Forelimb muscle (tissue), 1 donor: Measurements from ENCODE around the gene PSKH1. TPM values are rescaled to one million over a fixed set of nuclear protein-coding genes. Genes with fewer than 3 reads are reported as not detected.
"Not testable (repeated sequence)": the region's sequence is repeated elsewhere in the genome, so short reads cannot be mapped to it uniquely, and the experiment has no call there.

Experiments used
- DNase-seq: peaks from one replicate; pipeline ENCODE4 v3.0.0-alpha.2; 2013; ENCODE audit warnings: low read depth
- polyA plus RNA-seq: library from polyadenylated mRNA; unstranded; fragments of 120-200 nt; gene quantifications from one replicate; pipeline ENCODE4 v1.2.1, GENCODE V29; 2013; ENCODE audit not compliant: insufficient read length

Gene PSKH1
- polyA plus RNA-seq, 1 donor, result 21.0 TPM

DNA sequence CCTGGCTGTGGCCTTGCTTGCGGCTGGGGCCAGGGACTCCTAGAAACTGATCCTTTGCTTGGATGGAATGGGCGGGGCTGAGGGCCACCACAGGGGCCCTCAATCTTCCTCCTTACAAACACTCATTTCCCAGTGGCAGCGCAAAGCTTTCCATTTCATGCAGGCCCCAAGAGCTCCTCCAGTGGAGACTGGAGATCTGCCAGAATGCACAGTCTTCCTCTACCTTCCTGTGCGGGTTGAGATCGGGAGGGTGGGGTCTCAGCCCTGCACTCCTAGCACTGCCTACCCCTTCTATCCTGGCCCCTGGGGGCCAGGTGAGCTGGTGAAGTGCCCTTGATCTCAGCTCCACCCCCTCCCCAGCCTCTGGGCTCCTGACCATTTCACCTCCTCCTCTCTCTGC is 6.7 kb upstream of the PSKH1 start:
- DNase-seq, result no peak

DNA sequence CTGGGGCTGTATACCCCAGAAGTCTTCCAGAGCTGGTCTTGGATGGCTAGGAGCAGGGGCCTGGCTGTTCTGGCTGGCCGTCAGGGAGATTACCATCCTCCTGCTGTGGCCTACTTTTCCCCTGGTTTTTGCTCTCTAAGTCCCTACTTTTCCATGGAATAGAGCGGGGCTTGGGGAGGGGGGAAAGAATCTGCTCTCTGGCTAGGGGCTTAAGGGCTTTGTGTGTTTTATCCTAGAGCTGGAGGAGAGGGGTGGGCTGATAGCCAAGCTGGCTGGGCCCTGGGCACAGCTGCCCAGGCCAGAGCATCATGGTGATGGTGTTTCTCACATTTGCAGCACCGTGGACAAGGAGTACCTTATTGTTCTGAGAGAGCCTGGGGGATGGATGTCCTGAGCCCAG is 4.7 kb upstream of the PSKH1 start:
- DNase-seq, result no peak

DNA sequence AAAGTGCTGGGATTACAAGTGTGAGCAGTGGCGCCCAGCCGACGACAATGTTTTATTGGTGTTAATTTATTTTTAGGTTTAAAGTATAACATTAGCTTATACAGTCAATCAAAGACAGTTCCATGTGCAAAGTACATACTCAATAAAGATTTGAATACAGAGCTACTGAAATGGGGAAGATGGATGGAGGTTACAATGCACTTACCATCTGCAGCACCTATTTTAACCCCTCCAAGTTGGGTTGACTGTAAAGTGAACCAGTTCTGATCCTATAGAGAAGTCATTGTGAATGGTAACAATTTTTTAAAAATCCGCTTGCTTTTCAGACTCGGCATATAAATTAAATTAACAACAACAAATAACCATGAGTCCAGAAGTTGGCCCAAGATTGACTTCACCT is 679 bp upstream of the PSKH1 start:
- DNase-seq, result no peak

DNA sequence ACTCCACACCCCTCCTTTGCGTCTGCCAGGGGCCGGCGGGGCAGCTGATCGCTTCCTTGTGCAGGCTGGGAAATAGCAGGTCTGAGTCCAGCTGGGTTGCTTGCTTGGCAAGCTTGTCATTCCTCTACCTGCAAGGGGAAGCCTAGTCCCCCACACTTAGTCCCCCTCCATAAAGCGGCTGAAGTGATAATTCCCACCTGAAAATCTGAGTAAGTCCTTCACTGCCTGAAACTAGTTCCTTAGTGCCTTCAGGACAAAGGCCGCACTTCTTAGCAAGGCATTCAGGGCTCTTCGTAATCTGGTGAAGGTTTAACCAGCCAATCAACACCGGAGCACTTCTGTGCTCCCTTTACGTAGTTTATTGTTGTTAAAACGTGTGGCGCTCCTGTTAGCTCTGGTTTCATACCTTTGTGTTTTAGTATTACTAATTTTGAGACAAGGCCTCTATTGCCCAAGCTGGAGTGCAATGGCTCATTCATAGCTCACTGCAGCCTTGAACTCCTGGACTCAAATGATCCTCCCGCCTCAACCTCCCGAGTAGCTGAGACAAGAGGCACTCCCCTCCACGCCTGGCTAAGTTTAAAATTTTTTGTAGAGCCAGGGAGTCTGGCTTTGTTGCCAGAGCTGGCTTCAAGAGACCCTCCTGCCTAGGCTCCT is 817 bp downstream of the PSKH1 start:
- no peak for DNase-seq

DNA sequence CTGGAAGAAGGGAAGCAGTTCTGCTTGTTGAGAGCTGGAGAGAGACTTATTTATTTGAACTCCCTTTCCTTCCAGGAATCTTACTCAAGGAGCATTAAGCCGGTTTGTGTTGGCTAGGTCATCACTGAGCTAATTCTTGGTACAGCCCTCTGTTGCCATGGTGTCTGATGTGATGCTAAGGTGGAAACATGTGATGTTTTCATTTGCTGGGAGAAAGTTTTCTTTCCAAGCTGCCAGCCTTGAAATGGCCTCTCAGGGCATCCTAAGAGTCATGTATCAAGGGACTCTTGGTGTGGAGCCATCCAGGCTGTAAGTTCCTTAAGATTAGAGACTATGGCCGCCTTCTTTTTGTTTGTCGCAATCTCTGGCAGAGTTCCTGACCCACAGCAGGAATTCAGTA is 4.2 kb downstream of the PSKH1 start:
- no peak for DNase-seq

DNA sequence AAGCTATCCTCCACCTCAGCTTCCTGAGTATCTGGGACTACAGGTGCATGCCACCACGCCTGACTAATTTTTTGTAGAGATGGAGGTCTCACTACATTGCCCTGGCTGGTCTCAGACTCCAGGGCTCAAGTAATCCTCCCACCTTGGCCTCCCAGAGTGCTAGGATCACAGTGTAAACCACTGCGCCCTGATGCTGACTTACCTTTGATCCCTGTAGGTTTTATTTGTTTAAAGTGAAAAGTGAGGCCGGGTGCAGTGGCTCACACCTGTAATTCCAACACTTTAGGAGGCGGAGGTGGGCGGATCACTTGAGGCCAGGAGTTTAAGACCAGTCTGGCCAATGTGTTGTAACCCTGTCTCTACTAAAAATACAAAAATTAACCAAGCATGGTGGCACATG is 8.7 kb downstream of the PSKH1 start:
- DNase-seq, result no peak

DNA sequence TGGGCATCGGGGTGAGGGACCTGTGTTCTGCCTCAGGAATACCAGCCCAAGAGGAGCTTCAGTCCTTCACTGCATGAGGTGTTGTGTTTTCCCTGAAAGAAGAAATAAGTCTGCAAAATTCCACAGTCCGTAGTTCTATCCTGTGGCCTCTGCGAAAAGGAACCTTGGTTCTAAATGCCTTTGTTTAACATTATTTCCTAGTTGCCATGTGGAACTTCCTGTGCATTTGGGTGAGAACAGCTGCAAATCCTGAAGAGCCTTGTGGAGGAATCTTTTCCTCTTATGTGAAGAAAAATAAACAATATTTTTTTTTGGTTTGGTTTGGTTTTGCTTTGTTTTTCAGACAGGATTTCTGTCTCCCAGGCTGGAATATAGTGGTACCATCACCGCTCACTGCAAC is 9.8 kb downstream of the PSKH1 start:
- DNase-seq, result no peak

DNA sequence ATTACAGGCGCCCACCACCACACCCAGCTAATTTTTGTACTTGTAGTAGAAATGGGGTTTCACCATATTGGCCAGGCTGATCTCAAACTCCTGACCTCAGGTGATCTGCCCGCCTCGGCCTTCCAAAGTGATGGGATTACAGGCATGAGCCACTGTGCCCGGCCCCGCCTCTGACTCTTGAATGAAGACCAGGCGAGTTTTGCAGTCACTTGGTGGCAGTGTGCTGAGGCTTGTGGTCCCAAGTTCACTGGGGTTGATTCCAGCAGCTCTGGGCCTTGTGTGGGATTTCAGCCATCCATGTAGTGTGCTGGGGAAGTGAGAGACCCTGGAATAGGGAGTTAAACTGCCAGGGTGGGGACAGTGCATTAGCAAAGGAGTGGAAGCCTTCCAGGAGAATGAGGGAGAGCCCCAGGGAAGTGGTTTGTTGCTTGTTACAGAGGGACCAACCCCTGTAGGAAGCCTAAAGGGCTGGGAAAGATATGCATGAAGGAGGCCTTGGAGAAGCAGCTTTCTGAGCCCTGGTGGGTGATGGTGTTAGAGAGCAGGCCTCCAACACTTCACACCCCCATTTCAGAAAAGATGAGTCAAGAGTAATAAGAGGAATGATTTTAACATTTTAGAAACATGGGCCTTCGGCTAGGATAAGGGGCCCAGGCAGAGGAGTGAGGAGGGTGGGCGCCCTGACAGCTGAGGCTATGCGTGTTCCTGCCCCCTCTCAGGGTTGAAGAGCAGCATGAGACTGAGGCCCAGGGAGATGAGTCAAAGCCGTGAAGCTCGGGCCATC is 14.5 kb downstream of the PSKH1 start:
- DNase-seq, result no peak

DNA sequence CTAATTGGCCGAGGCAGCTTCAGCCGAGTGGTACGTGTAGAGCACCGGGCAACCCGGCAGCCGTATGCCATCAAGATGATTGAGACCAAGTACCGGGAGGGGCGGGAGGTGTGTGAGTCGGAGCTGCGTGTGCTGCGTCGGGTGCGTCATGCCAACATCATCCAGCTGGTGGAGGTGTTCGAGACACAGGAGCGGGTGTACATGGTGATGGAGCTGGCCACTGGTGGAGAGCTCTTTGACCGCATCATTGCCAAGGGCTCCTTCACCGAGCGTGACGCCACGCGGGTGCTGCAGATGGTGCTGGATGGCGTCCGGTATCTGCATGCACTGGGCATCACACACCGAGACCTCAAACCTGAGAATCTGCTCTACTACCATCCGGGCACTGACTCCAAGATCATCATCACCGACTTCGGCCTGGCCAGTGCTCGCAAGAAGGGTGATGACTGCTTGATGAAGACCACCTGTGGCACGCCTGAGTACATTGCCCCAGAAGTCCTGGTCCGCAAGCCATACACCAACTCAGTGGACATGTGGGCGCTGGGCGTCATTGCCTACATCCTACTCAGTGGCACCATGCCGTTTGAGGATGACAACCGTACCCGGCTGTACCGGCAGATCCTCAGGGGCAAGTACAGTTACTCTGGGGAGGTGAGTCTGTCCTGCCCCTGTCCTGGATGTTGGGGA is 16.1 kb downstream of the PSKH1 start:
- DNase-seq, result no peak

DNA sequence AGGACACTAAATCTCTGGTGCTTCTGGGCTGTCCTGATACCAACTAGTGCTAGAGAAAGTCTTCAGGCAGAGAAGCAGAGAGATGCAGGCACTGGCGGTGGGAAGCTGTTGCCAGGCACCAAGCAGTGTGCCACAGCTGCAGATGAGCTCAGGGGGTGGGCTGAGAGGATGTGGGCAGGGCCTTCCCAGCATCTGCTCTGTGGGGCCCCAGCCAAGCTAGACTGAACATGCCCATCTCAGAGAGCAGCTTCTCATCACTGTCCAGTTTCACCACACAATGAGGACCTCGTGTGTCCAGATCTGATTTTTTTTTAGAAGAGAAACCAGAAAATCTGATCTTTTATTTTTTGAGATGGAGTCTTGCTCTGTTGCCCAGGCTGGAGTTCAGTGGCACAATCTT is 17.1 kb downstream of the PSKH1 start:
- DNase-seq, result no peak

DNA sequence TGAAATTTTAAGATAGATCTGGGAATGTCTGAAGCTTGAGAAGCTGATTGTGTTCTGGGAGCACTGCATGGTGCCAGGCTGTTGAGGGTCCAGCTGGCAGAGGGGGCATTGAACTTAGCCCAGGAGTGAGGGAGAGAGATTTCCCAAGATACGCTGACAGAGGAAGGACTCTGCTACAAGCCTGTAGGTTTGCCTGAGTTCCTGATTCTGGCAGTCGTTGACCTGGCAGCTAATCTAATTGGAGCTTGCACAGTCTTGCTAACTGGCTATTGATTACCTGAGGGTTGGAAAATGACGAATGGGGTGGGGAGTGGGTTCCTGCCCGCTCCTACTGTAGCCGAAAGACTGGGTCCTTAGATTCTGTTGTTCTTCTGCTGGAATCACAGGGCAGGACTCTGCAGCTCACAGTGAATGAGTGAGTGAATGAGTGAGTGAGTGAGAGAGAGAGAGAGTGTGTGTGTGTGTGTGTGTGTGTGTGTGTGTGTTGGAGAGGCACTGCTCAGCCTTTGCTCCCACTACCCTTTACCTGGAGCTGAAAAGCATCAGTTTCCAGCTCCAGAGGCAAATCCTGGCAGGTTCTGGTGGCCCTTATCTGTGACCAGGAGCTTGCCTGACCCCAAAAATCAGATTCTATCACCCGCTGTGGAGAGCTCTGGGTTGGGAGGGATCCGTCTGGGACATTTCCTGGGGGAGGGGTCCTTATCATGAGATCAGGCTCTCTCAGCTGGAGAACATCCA is 21.9 kb downstream of the PSKH1 start:
- DNase-seq, result no peak

DNA sequence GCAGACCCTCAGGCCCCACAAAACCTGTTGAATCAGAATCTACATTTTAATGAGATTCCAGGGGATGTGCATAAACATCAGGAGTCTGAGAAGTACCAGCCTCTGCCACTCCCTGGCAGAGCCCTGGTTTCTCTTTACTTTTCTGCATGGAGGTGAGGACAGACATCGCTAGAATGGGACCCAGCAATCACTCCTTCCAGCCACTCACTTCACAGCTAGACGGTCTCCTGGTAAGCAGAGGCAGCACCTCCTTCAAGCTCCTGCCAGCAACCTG is 22.4 kb downstream of the PSKH1 start:
- DNase-seq, result not testable (repeated sequence)

DNA sequence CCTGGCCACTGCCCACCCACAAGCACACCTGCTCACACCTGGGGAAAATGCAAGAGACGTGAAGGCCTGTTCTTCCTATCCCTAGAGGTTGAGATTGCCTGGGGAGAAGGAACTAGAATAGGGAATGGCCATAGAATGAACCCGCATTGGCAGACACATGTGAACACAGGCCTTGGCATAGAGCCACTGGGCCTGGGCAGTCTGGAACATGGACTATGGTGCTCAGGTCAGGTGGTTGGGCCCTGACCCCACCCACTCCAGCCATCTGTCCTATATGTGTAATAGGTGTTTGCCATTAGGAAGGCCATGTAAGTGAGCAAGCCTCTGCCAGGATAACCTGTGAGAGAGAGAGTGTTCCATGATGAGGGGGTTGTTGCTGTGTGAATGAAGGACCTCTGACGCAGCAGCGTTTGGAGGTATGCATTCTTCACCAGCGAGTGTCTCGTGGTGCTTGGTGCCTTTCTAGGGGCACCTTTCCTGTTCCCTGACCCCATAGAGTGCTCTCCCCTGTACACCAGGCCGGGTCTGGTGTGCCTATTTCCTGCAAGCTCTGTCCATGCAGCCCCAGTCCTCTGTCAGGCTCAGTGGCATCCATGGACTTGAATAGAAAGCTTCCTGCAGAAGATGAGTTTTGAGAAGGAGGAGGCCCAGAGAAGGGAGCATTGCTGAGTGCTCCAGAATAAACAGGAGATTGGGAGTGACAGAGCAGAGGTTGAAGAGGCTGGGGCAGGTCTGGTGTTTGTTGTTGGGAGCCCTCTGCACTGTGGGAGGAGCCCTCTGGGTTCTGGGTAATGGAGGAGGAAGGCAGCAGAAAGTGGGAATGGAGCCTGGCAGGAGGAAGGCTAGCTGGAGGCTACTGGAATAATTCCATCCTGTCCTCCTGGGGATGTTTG is 23.0 kb downstream of the PSKH1 start:
- DNase-seq, result no peak

DNA sequence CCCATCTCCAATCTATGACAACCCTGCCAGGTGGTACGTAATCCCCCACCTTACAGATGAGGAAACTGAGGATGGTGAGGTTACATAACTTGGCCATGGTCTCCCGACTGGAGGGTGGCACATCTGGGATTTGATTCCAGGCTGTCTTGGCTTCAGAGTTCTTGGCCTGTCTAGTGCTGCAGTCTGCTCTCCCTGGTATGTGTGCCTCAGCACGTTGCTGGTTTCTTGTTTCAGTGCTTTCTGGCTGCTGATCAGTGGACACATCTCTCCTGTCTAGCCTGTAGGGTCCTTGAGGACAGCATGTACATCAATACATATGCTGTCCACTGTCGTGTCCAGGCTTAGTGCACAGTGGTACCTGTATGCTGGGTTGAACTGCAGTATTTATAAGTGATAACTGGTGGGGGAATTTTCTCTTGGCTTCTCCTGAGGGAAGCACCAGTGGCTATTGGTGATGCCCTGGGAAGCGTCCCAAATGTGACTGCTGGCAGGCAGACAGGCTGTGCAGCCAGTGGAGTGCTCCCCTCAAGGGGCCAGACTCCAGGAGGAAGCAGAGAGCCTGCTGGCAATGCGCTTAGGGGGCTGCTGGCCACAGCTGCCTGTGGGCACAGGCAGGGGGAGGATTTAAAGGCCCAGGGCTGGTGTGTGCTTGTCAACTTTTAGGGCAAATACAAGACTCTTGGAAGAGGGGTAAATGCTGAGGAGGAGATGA is 24.2 kb downstream of the PSKH1 start:
- DNase-seq, result no peak

DNA sequence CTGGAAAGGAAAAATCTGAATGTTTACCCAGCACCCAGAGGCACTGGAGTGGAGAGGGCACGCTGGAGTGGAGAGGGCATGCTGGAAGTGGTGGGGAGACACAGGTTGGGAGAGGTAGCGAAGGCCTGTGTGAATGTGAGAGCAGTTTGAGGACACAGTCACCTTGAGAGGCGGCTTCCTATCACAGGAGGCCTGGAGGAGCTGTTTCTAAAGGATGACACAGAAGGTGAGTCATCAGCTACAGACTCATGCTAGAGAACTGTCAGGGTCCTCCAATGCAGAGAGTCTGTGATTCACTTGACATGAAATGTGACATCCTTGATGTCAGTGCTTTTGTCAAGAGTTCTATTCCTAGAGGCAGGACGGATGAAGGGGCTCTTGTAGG is 24.8 kb downstream of the PSKH1 start:
- DNase-seq, result no peak

DNA sequence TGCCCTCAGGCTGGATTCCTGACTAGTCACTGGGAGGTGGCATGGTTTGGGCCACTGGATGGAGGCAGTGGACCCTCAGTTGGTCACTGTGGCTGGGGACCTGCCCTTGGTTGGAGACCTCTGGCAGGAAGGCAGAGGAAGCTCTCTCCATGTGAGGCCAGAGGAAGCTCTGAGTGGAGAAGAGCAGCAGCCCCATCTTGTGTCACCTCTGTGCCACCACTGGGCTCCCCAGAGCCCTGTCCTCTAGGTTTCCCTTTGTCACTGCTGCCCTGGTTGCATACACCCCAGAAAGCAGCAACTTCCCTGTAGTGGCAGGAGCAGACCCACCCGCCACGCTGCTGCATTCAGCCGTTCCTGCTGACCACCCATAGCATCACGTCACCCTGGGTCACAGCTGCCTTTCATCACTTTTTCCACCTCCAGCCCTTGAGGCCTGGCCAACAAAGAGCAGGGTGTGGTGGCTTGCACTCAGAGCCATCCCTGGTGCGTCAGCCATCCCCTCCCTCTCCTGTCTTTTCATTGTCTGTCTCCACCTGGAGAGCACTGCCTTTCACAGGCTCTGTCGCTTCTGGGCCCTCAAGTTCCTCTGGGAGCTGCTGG is 26.7 kb downstream of the PSKH1 start:
- no peak for DNase-seq

DNA sequence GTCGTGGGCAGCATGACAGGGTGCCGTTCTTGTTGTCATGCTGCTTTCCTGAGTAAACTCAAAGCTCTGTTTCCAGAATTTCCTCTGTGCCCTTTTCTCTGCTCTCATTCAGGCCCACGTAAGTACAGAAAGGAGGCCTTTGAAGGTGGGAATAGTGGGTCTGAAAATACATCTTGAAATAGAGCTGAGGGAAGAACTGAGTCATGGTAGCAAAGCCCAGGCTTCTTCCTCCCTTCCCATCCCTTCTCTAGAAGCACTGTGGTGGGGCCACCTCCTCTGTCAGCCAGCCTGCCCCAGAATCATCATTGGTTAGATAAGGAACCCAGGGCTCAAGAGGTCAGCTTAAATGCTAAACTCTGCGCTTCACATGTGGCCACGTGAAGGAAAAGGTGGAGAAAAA is 29.2 kb downstream of the PSKH1 start:
- no peak for DNase-seq

DNA sequence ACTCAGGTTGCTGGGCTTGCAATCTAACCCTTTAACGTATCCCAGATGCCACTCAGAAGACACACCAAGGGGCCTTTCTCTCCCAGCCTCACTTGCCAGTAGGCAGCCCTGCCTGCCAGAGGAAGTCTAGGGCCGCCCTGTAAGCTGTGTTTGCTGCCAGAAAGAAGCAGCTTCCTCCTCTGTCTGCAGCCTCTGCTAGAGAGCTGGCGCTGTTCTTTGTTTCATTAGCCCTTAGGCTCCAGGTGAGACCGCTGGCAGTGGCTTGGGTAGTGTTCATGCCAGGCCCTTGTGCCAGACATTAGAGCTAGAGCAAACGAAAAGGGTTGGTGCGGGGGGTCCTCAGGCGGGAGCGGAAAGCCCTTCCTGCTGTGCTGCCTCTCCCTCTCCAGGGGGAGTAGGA is 29.7 kb downstream of the PSKH1 start:
- no peak for DNase-seq

DNA sequence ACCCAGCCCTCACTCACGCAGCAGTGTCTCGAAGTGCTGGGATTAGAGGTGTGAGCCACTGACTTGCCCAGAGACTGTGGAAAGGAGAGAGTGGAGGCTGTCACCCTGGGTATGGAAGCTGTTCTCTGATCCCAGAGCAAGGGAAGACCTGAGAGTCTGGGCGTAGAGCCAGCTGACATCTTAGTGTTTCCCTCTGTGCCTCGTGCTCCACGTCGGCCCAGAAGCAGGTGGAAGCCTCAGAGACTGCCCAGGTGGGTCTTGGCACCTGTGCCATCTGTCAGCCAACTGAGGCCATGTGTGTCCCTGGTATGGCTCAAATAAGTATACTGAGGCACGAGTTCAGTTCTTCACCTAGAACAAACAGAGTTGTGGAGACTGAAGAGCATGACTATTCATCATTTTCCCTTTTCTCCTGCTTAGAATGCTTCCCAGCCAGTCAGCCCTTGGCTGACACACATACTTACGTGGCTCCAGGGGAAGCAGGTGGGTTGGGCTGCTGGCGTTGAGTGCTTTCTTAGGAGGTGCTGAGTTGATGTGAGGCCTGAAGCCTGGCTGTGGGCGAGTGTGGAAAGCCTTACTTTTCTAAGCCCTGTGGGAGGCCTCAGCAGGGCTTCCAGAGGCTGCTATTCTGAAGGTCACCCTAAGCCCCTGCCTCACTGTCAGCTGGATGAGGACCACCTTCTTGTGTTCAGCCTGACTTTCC is 30.5 kb downstream of the PSKH1 start:
- no peak for DNase-seq
